Measurements from ENCODE around the gene RCSD1.

- TF ChIP-seq, protein P1, sequence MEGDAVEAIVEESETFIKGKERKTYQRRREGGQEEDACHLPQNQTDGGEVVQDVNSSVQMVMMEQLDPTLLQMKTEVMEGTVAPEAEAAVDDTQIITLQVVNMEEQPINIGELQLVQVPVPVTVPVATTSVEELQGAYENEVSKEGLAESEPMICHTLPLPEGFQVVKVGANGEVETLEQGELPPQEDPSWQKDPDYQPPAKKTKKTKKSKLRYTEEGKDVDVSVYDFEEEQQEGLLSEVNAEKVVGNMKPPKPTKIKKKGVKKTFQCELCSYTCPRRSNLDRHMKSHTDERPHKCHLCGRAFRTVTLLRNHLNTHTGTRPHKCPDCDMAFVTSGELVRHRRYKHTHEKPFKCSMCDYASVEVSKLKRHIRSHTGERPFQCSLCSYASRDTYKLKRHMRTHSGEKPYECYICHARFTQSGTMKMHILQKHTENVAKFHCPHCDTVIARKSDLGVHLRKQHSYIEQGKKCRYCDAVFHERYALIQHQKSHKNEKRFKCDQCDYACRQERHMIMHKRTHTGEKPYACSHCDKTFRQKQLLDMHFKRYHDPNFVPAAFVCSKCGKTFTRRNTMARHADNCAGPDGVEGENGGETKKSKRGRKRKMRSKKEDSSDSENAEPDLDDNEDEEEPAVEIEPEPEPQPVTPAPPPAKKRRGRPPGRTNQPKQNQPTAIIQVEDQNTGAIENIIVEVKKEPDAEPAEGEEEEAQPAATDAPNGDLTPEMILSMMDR (IDR thresholded peaks at IDR 0.05): no peak
- no peak for TF ChIP-seq POLR2A (IDR thresholded peaks at IDR 0.05)
These were observed 108.1 kb downstream of the RCSD1 start for GRCh38 chr1:167738158-167738557.
